H1 (cell line): Measurements from ENCODE around the gene CACNA1C. TPM values are rescaled to one million over a fixed set of nuclear protein-coding genes. Genes with fewer than 3 reads are reported as not detected.

Experiments
- CTCF ChIA-PET: fragments of 300-600 bp; sonication (Branson Sonifier 250); formaldehyde crosslinking; loops from one replicate; lab custom pipeline; 2021; ENCODE audit not compliant: partially characterized antibody; lab: Charles Lee
- POLR2A ChIA-PET: fragments of 300-600 bp; sonication (Branson Sonifier 250); formaldehyde crosslinking; loops from one replicate; lab custom pipeline; 2021; ENCODE audit warnings: inconsistent platforms; ENCODE audit not compliant: partially characterized antibody; lab: Charles Lee
- DNase-seq, 2 experiments: peaks; one replicate each; pipeline versions ENCODE4 v3.0.0 to v3.0.0-alpha.2; 2010 to 2022; ENCODE audit warnings: low spot score in 2 of 2, low read depth in 1 of 2, mixed read lengths in 1 of 2
- FAIRE-seq: peaks from 2 replicates; lab custom pipeline; 2011; peaks lifted over from hg19 to GRCh38; lab: Jason Lieb, UNC
- H2AFZ ChIP-seq: 2 replicates; pipeline ENCODE4 v1.8.1; 2012; ENCODE audit warnings: low read length, inconsistent platforms
- H2AK5ac ChIP-seq: 2 replicates; pipeline ENCODE4 v1.6.1; 2013; ENCODE audit warnings: low read depth, low read length
- H2BK120ac ChIP-seq: replicated peaks from 2 replicates; pipeline ENCODE3; 2013; ENCODE audit warnings: low read depth, low read length, inconsistent platforms
- H2BK12ac ChIP-seq: 2 replicates; pipeline ENCODE4 v1.6.1; 2013; ENCODE audit warnings: low read depth, low read length
- H2BK15ac ChIP-seq: 2 replicates; pipeline ENCODE4 v1.6.1; 2013; ENCODE audit warnings: low read length
- H2BK20ac ChIP-seq: 2 replicates; pipeline ENCODE4 v1.6.1; 2013; ENCODE audit warnings: low read length
- H2BK5ac ChIP-seq: 2 replicates; pipeline ENCODE4 v1.6.1; 2013; ENCODE audit warnings: low read depth, low read length
- H3K14ac ChIP-seq: 2 replicates; pipeline ENCODE4 v1.6.1; 2013; ENCODE audit warnings: inconsistent platforms; ENCODE audit not compliant: insufficient read length
- H3K18ac ChIP-seq: 2 replicates; pipeline ENCODE4 v1.6.1; 2013; ENCODE audit warnings: low read length; ENCODE audit errors: extremely low read depth
- H3K23ac ChIP-seq: 2 replicates; pipeline ENCODE4 v1.6.1; 2013; ENCODE audit warnings: inconsistent platforms; ENCODE audit not compliant: insufficient read length
- H3K23me2 ChIP-seq: 2 replicates; pipeline ENCODE4 v1.6.1; 2013; ENCODE audit warnings: low read depth, low read length
- H3K27ac ChIP-seq: 2 replicates; pipeline ENCODE4 v1.6.1; 2011; ENCODE audit warnings: low read depth, low read length, inconsistent platforms
- H3K27me3 ChIP-seq, 4 experiments: replicated peaks in 1 of 4; 1 replicate in 1 of 4; 2 replicates in 3 of 4; pipeline versions ENCODE4 v1.6.1 to v1.8.1; 2011 to 2013; ENCODE audit warnings: low read length in 3 of 4, mild to moderate bottlenecking in 3 of 4, inconsistent platforms in 2 of 4, mixed read lengths in 2 of 4, moderate library complexity in 1 of 4; ENCODE audit not compliant: control insufficient read depth in 3 of 4, insufficient read depth in 3 of 4; ENCODE audit errors: extremely low read depth in 1 of 4
- H3K36me3 ChIP-seq, 4 experiments: 2 replicates each; pipeline versions ENCODE4 v1.6.1 to v1.8.1; 2011 to 2013; ENCODE audit warnings: mild to moderate bottlenecking in 4 of 4, low read length in 3 of 4, moderate library complexity in 2 of 4, control low read depth in 1 of 4, inconsistent platforms in 1 of 4; ENCODE audit not compliant: insufficient read depth in 4 of 4, control insufficient read depth in 2 of 4
- H3K4ac ChIP-seq: replicated peaks from 2 replicates; pipeline ENCODE3; 2013; ENCODE audit warnings: low read length, low read depth, mixed read lengths, inconsistent platforms; ENCODE audit not compliant: insufficient read length
- H3K4me1 ChIP-seq, 4 experiments: replicated peaks in 1 of 4; 1 replicate in 1 of 4; 2 replicates in 3 of 4; pipeline versions ENCODE4 v1.6.1 to v1.8.1; 2011 to 2013; ENCODE audit warnings: low read length in 3 of 4, inconsistent platforms in 2 of 4, mixed read lengths in 1 of 4; ENCODE audit not compliant: insufficient read depth in 4 of 4, control insufficient read depth in 3 of 4
- H3K4me2 ChIP-seq, 2 experiments: 2 replicates each; pipeline versions ENCODE4 v1.6.1 to v1.8.1; 2011 to 2013; ENCODE audit warnings: low read depth in 2 of 2, low read length in 2 of 2, control low read depth in 1 of 2, inconsistent platforms in 1 of 2, mild to moderate bottlenecking in 1 of 2; ENCODE audit not compliant: insufficient read depth in 1 of 2
- H3K4me3 ChIP-seq, 4 experiments: fragments of 200-600, 300-600 bp in 1 of 4; sonication (generic), shearing (Covaris generic), sonication (Bioruptor Twin) in 1 of 4; 2 replicates each; pipeline versions ENCODE4 v1.5.1 to v1.8.1; 2011 to 2016; ENCODE audit warnings: low read length in 4 of 4, low read depth in 3 of 4, control low read depth in 2 of 4, inconsistent platforms in 2 of 4, mild to moderate bottlenecking in 2 of 4, mixed read lengths in 1 of 4, moderate library complexity in 1 of 4; ENCODE audit not compliant: insufficient read depth in 2 of 4; ENCODE audit errors: extremely low read depth in 1 of 4
- H3K56ac ChIP-seq: replicated peaks from 2 replicates; pipeline ENCODE3; 2013; ENCODE audit warnings: low read depth, mild to moderate bottlenecking, mixed read lengths, low read length, inconsistent platforms; ENCODE audit not compliant: insufficient read length
- H3K79me1 ChIP-seq: 2 replicates; pipeline ENCODE4 v1.6.1; 2013; ENCODE audit warnings: low read depth, low read length, control low read depth
- H3K79me2 ChIP-seq, 2 experiments: 2 replicates each; pipeline versions ENCODE4 v1.6.1 to v1.8.1; 2012 to 2013; ENCODE audit warnings: low read length in 2 of 2, mild to moderate bottlenecking in 2 of 2, inconsistent platforms in 1 of 2; ENCODE audit not compliant: insufficient read depth in 2 of 2, control insufficient read depth in 1 of 2
- H3K9ac ChIP-seq, 4 experiments: replicated peaks in 1 of 4; 1 replicate in 1 of 4; 2 replicates in 3 of 4; pipeline versions ENCODE4 v1.6.1 to v1.8.1; 2011 to 2013; ENCODE audit warnings: low read depth in 3 of 4, low read length in 3 of 4, control low read depth in 2 of 4, mild to moderate bottlenecking in 2 of 4, moderate library complexity in 2 of 4, inconsistent platforms in 1 of 4; ENCODE audit errors: extremely low read depth in 1 of 4
- H3K9me3 ChIP-seq, 2 experiments: 2 replicates each; pipeline versions ENCODE4 v1.6.1 to v1.8.1; 2012 to 2013; ENCODE audit warnings: mild to moderate bottlenecking in 2 of 2, moderate library complexity in 2 of 2, control low read depth in 1 of 2, inconsistent platforms in 1 of 2, low read depth in 1 of 2, low read length in 1 of 2, mixed read lengths in 1 of 2; ENCODE audit not compliant: insufficient read depth in 2 of 2
- H4K20me1 ChIP-seq, 2 experiments: replicated peaks in 1 of 2; 2 replicates each; pipeline versions ENCODE3 to v1.8.1; 2011 to 2013; ENCODE audit warnings: inconsistent platforms in 2 of 2, low read length in 2 of 2, mild to moderate bottlenecking in 1 of 2; ENCODE audit not compliant: insufficient read depth in 2 of 2, control insufficient read depth in 1 of 2
- H4K5ac ChIP-seq: 2 replicates; pipeline ENCODE4 v1.6.1; 2013; ENCODE audit warnings: low read length, low read depth, mixed read lengths, inconsistent platforms; ENCODE audit not compliant: insufficient read length
- H4K8ac ChIP-seq: 2 replicates; pipeline ENCODE4 v1.8.0; 2013; ENCODE audit warnings: mild to moderate bottlenecking, moderate library complexity, low read length, inconsistent platforms; ENCODE audit not compliant: insufficient read depth; ENCODE audit errors: extremely low read depth
- H4K91ac ChIP-seq: replicated peaks from 2 replicates; pipeline ENCODE3; 2013; ENCODE audit warnings: low read length, mixed read lengths, inconsistent platforms; ENCODE audit not compliant: insufficient read length
- EGR1 ChIP-seq: IDR thresholded peaks from 2 replicates; pipeline ENCODE4 v1.6.1; 2011; ENCODE audit warnings: low read depth, low read length, borderline replicate concordance
- KDM4A ChIP-seq: IDR thresholded peaks from one replicate; pipeline ENCODE4 v1.7.1; 2012; ENCODE audit warnings: low read depth, mild to moderate bottlenecking, moderate library complexity, low read length, inconsistent platforms; ENCODE audit not compliant: severe bottlenecking
- MAX ChIP-seq: IDR thresholded peaks from 2 replicates; pipeline ENCODE4 v1.6.1; 2012; ENCODE audit warnings: inconsistent platforms
- NRF1 ChIP-seq: IDR thresholded peaks from 2 replicates; pipeline ENCODE4 v1.6.1; 2011; ENCODE audit warnings: mild to moderate bottlenecking, low read depth, low read length, improper control_type of control experiment
- PHF8 ChIP-seq: fragments of 200-600 bp; sonication (generic); conservative IDR thresholded peaks from 2 replicates; pipeline ENCODE4 v1.7.1; 2012; ENCODE audit warnings: low read depth, mild to moderate bottlenecking, inconsistent platforms, low read length, moderate library complexity
- TAF1 ChIP-seq: IDR thresholded peaks from 2 replicates; pipeline ENCODE4 v1.6.1; 2011; ENCODE audit warnings: mild to moderate bottlenecking, low read depth, low read length
- YY1 ChIP-seq: IDR thresholded peaks from 2 replicates; pipeline ENCODE4 v1.6.1; 2011; ENCODE audit warnings: low read depth, mild to moderate bottlenecking, low read length
- WGBS, 2 experiments: shearing (Covaris generic) in 1 of 2; methylation state at CpG; one replicate each; pipeline versions ENCODE4 v1.1.6 to v1.1.7; 2013 to 2015; ENCODE audit warnings: low lambda C conversion rate in 2 of 2, mixed read lengths in 2 of 2, inconsistent platforms in 1 of 2, low coverage in 1 of 2, missing lambda C conversion rate in 1 of 2; ENCODE audit not compliant: insufficient replicate concordance in 2 of 2, insufficient coverage in 1 of 2, insufficient read length in 1 of 2; ENCODE audit errors: extremely low coverage in 1 of 2, missing lambda C conversion rate in 1 of 2; 5-methylcytosine and 5-hydroxymethylcytosine counted together
- polyA plus RNA-seq, 7 experiments: library from polyadenylated mRNA; depleted of rRNA in 3 of 7; stranded (reverse) in 5 of 7; unstranded in 2 of 7; fragments of >200 nt in 5 of 7; fragments of 200-250 nt in 2 of 7; gene quantifications; 1 replicate in 5 of 7; 2 replicates in 1 of 7; 4 replicates in 1 of 7; pipeline versions ENCODE4 v1.2.1 to v1.2.3, GENCODE V29; 2011 to 2013; ENCODE audit warnings: missing spikeins in 2 of 7, mixed read lengths in 2 of 7
- total RNA-seq: library from RNA; stranded (reverse); fragmentation: NEBNext Ultra II Directional; extraction: Animal tissue kit (Norgen Biotek cat#: 25700); gene quantifications from 2 replicates; pipeline ENCODE4 v1.2.1, GENCODE V29; 2021
- TF ChIP-seq, protein P1 (sequence below), 3 experiments: IDR thresholded peaks; 1 replicate in 2 of 3; 2 replicates in 1 of 3; pipeline versions ENCODE4 v1.5.1 to v1.6.1; 2011; ENCODE audit warnings: low read length in 3 of 3, mild to moderate bottlenecking in 3 of 3, inconsistent platforms in 2 of 3, low read depth in 1 of 3, moderate library complexity in 1 of 3; ENCODE audit not compliant: insufficient read depth in 1 of 3; ENCODE audit errors: control extremely low read depth in 1 of 3

The CACNA1C gene
- total and polyA plus RNA-seq, 2 of the 8 experiments (the other 6 are each of a cell fraction or from before 2014, with no cell fraction given): 1.3 TPM

GRCh38 chr12:2376908-2377657 lies 324.3 kb downstream of the CACNA1C start:
- Histone ChIP-seq H2AFZ (peak overlapping the region; percentile 43; the same call in 1 of the 2 replicates), H2BK20ac (no peak overlapping the region), H3K4me1 (peaks cover 4 to 10% (median 6%) of the 10 kb centered on the region in 4 experiments; a peak in 6 of 7 replicates), H3K4me3 (no peak overlapping the region), H3K79me2 (no peaks in the 10 kb centered on the region), H3K14ac (no peak overlapping the region), H2AK5ac (no peak overlapping the region), H3K23me2 (no peaks in the 10 kb centered on the region), H3K18ac (peak overlapping the region; percentile 52), H2BK12ac (0 out of 2 replicates have a peak overlapping the region, but pooled peaks have one; percentile 4), H3K4ac (no peak overlapping the region), H2BK120ac (no peak overlapping the region), H3K4me2 (peak overlapping the region; percentile 4 to 16; a peak in 1 of 4 replicates), H4K20me1 (no peaks in the 10 kb centered on the region), H2BK5ac (peak overlapping the region; percentile 38; the same call in 1 of the 2 replicates), H3K79me1 (no peaks in the 10 kb centered on the region), H3K56ac (no peak overlapping the region), H3K27me3 (no peaks in the 10 kb centered on the region), H3K9ac (no peak overlapping the region), H3K9me3 (no peaks in the 10 kb centered on the region), H3K36me3 (no peaks in the 10 kb centered on the region), H4K8ac (peak overlapping the region; percentile 17), H3K23ac (no peak overlapping the region), H4K5ac (peak overlapping the region; percentile 34), H2BK15ac (no peak overlapping the region), H4K91ac (peak overlapping the region; percentile 36), H3K27ac (no peak overlapping the region; the same call in 1 of the 2 replicates)
- ChIA-PET POLR2A (interaction anchor here (0.6 to 1.9 kb wide), 3 partner anchors 14 to 103 kb away, joined by 3 to 4 read pairs (median 3); no protein-coding TSS in a partner anchor), CTCF (interaction anchor here (0.7 to 5.6 kb wide), 13 partner anchors 9 to 248 kb away, joined by 3 to 50 read pairs (median 3); no protein-coding TSS in a partner anchor)
- FAIRE-seq (peak; percentile 76), DNase-seq (peak; percentile 29 to 64)
- 69% methylated on average over 20 of the region's 20 CpGs; no CpG with 5 or more reads in 1 of the 2 experiments for WGBS, 2 experiments
- TF ChIP-seq NRF1 (no peak), YY1 (0 out of 2 replicates have a peak, but pooled peaks have one; percentile 35), MAX (peak; percentile 73; the same call in 1 of the 2 replicates), PHF8 (no peak), TAF1 (0 out of 2 replicates have a peak, but pooled peaks have one; percentile 36), KDM4A (peak; percentile 22), EGR1 (peak; percentile 50; the same call in 1 of the 2 replicates)
- TF ChIP-seq, protein P1, sequence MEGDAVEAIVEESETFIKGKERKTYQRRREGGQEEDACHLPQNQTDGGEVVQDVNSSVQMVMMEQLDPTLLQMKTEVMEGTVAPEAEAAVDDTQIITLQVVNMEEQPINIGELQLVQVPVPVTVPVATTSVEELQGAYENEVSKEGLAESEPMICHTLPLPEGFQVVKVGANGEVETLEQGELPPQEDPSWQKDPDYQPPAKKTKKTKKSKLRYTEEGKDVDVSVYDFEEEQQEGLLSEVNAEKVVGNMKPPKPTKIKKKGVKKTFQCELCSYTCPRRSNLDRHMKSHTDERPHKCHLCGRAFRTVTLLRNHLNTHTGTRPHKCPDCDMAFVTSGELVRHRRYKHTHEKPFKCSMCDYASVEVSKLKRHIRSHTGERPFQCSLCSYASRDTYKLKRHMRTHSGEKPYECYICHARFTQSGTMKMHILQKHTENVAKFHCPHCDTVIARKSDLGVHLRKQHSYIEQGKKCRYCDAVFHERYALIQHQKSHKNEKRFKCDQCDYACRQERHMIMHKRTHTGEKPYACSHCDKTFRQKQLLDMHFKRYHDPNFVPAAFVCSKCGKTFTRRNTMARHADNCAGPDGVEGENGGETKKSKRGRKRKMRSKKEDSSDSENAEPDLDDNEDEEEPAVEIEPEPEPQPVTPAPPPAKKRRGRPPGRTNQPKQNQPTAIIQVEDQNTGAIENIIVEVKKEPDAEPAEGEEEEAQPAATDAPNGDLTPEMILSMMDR (IDR thresholded peaks at IDR 0.05; ENCODE audit: control extremely low read depth in 1 of 3, insufficient read depth in 1 of 3, low read depth in 1 of 3, low read length in 3 of 3): peak in 2 of 3 experiments; percentile 18 to 28; a peak in 2 of 4 replicates
